AG10803 (cell line): ENCODE measurements around the gene GDF15.

Source experiments
- DNase-seq: peaks from one replicate; pipeline ENCODE4 v3.0.0; 2010; ENCODE audit warnings: low read depth
- H3K4me3 ChIP-seq: 2 replicates; pipeline ENCODE4 v1.5.1; 2011; ENCODE audit warnings: mild to moderate bottlenecking, low read length, control low read depth
- CTCF ChIP-seq: conservative IDR thresholded peaks from 2 replicates; pipeline ENCODE4 v1.5.1; 2011; ENCODE audit warnings: mild to moderate bottlenecking, low read length, control low read depth, inconsistent platforms

GDF15 gene

DNA sequence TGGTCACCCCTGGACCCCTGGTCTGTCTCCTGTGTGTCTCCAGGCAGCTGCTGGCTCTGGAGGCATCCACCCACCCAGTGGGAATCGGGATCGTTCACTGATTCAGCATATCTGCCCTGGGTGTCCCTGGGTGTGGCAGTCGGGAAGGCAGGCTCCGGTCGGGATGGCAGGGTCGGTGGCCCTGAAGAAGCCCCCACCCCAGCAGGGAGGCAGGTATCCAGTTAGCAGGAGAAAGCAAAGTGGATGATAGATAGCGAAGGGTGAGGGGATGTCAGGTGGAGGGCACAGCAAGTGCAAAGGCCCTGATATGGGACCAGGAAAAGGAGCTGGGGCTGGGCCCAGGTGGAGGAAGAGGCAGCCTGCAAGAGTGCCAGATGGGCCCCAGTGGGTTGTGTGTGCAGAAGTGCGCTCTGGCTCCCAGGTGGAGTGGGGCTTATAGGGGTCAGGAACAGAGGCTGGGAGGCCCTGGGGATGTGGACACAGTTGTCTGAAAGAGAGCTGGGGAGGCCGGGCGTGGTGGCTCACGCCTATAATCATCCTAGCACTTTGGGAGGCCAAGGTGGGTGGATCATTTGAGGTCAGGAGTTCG lies 35.5 kb downstream of the GDF15 start:
- TF ChIP-seq CTCF = no peak
- peak overlapping the region; percentile 70 for H3K4me3 ChIP-seq
- no peak for DNase-seq

- DNase-seq = no peak
- TF ChIP-seq CTCF = no peak
- no peak overlapping the region for H3K4me3 ChIP-seq
Observed at GRCh38 chr19:18422530-18423191, 36.7 kb downstream of the GDF15 start.

DNA sequence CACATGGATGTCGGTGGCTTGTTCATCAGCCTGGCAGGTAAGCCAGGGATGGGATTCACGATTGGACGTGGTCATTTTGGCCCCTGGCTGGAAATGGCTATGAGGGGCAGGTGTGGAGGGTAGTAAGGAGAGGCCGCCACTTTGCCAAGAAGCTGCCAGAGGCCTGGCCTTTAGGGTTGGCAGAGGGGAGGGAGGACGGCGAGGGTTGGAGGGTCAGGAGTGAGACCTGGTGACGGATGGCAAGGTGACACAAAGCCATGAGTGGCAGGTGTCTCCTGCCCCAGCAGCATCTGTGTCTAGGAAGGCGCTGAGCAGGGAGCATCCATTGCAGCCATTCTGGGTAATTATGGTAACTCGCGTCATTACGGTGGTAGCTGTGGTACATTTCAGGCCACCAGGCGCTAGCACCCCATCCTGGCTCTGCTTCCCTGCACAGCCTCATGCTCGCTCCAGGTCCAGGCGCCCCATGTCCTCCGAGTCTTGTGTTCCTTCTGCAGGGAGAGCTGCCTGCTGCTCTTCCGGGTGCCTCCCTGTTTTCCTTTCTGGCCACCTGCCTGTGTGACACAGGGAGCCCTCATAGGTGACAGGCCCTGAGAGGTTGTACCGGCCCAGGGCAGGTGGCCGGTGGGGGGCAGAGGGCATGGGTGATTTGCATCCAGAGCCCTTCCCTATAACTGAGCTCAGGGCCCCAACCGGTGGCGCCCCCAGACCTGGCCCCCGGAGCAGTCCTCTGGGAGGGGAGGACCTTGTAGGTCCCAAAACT lies 37.5 kb downstream of the GDF15 start:
- no peak for TF ChIP-seq CTCF
- DNase-seq = no peak
- no peak overlapping the region for H3K4me3 ChIP-seq

GRCh38 chr19:18424122-18424889 lies 38.3 kb downstream of the GDF15 start:
- TF ChIP-seq CTCF = no peak
- no peak overlapping the region for H3K4me3 ChIP-seq
- no peak for DNase-seq

- TF ChIP-seq CTCF = no peak
- DNase-seq = no peak
- H3K4me3 ChIP-seq = no peak overlapping the region
Observed at GRCh38 chr19:18424890-18425514, 39.0 kb downstream of the GDF15 start.

- peak; percentile 67 for DNase-seq
- peak; percentile 32 for TF ChIP-seq CTCF
- H3K4me3 ChIP-seq = no peak overlapping the region; the same call in 1 of the 2 replicates
Observed at GRCh38 chr19:18425515-18426415, 39.8 kb downstream of the GDF15 start.
